GM18858 (cell line): ENCODE measurements around the gene TOPBP1.
"Not testable (repeated sequence)": the region's sequence is repeated elsewhere in the genome, so short reads cannot be mapped to it uniquely, and the experiment has no call there.

ENCODE experiments used
- ATAC-seq: cut with Tn5 transposase; IDR thresholded peaks from one replicate; pipeline ENCODE4 v1.9.1; 2021; ENCODE audit not compliant: unreplicated experiment

Gene TOPBP1

DNA sequence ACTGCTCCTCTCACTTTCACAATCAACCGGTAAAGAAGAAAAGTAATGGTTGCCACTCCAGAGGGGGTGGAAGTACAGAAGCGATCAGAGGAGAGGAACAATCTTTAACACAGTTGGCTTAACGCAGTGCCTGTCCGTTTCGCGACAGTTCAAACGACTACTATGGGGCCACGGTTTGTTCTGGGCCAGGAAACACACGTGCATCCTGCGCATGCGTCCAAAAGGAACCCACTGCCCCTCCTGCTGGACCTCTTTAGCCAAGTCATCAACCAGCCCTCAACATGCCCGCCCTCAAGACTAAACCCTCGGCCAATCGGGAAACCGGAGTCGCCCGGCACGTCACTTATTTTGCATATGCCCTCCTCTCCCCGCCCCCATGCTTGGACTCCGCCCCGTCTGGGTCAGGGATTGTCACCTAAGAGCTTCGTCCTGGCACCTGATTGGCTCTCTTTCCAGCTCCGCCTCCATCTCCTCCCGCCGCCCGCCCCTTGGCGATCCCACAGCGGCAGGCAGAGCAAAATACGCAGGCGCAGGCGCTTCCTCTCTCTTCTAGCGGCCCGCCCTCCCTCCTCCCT lies 88.6 kb downstream of the TOPBP1 start:
- peak; percentile 46 for ATAC-seq

DNA sequence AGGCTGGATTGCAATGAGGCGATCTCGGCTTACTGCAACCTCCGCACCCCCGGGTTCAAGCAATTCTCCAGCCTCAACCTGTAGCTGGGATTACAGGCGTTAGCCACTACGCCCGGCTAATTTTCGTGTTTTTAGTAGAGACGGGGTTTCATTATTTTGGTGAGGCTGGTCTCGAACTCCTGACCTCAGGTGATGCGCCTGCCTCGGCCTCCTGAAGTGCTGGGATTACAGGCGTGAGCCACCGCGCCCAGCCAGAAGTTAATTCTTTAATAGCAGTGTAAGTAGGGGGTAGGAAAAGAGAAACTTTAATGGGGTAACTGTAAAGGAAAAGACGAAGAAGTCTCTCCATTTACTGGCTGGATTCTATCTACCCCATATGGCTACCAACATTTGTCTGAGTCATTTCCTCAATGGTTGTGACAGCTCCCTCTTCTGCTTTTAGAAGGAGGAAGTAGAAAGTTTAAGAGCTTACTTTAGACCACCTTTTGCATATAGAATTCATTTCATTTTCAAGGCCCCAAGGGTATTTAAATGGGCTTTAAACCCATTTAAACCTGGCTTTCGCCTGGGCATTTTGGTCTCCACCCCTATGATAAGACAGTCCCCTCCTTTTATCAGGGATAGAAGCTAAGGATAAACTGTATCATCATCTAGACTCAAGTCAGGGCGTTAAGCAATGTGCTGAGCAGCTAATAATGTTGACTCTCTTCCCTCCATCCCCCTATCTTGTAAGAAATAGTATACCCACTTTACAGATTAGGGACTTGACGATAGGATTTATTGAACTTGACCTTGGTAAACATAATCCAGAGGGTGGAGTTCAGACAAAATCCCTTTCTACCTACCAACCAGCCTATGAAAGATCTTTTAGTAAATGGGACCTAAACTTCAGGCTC lies 89.3 kb downstream of the TOPBP1 start:
- peak; percentile 27 for ATAC-seq

DNA sequence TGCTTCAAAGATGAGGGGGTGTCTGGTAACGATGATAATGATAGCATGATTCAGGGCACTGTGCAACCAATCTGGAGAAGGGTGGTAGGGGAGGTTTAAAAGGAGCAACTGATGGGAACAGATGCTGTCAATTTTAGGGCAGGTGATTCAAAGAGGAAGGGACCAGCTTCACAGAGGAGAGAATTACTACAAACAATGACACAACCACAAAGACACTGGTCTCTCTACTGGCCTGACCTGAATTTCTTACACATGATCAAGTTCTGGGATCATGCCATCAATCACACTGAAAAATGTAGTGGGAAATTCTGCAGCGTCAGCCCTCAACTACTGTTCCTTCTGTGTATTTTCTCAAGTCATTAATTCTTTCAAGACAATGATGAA lies 90.8 kb downstream of the TOPBP1 start:
- no peak for ATAC-seq

DNA sequence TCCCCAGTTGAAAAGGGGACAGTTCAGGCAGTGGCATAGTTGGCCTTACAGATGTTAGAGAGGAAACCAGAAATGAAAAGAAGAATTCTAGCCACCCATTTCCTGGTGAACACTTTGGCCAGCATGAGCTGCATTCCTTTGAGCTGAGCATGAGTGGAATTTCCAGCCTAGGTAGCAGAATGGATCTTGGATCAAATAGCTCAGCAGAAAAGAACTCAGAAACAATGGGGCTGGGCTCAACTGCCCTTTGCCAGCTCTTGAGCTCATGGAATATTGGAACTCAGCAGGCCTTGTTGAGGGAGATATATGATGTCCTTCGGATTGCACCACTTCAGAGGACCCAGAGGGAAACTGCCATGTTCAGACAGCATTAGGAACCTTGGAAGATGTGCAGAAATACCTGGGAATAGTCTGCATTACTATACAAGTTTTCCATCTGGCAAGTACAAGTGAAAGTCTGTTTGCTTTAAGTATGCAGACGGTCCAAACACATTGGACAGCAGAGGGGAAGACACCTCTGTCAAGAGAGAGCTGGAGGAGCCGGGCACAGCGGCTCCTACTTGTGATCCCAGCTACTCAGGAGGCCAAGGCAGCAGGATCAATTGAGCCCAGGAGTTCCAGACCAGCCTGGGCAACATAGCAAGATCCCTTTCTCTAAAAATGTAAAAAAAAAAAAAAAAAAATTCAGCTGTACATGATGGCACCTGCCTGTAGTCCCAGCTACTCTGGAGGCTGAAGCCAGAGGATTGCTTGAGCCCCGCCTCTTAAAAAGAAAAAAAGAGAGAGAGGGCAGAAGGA lies 91.4 kb downstream of the TOPBP1 start:
- no peak for ATAC-seq

DNA sequence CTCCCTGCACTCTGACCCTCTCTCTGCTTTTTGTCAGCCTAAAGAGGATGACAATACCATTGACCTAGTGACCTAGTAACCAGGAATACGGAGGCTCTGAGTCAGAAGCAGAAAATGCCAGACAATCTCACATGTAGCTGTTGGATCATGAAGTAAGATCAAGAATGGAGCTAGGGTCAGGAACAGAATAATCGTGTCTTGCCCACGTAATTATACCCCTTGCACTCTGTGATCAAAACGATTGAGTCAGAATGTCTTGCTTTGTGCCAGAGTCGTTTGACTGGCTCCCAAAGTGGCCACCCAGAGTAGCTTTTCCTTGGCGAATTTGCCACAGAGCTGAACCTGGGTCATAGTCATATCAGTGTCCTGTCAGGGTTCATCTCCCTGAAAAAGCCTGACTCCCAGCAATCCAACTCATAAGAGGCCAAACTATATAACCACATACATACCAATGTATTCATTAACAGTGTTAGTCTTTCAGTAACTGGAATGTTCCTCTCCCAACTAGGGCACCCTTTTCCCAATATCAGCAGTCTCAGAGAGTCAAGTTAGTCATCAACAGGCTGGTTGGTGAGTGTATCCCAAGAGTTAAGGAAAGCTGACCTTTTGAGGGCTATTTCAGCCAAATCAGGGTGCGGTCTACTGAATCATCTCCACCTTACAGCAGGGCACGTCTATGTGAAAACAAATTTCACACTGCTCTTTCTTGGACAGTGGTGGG lies 93.3 kb downstream of the TOPBP1 start:
- no peak for ATAC-seq

DNA sequence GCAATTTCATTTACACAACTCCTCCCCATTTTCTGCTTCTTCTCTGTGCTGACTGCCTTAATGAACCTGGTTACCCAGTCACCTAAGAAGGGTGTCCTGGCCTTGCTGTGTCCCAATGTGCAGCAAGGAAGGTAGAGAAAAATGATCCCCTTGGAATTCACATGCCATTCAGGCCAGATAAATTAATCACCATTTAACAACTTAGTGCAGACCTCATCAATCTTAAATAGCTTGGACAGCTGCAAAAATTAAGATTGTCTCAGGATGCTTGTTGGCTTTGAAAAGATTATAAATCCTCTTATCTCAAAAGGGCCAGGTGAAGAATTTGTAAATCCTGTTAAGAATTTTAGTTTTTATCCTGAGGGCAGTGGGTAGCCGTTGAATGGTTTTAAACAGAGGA lies 97.9 kb downstream of the TOPBP1 start:
- no peak for ATAC-seq

DNA sequence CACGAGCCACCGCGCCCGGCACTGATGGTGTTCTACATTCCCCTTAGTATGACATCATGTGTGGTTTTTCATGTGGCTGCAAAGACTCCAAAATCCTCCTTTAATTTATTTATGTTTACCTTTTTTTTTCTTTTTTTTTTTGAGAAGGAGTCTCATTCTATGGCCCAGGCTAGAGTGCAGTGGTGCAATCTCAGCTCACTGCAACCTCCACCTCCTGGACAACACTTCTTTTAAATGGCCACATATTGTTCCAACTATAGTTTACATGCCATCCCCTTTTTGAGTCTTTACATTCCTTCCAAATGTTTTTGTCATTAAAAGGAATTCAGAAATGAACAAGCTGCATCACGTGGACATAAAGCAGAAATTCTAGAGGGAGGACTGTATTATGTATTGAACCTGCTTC lies 98.6 kb downstream of the TOPBP1 start:
- no peak for ATAC-seq

DNA sequence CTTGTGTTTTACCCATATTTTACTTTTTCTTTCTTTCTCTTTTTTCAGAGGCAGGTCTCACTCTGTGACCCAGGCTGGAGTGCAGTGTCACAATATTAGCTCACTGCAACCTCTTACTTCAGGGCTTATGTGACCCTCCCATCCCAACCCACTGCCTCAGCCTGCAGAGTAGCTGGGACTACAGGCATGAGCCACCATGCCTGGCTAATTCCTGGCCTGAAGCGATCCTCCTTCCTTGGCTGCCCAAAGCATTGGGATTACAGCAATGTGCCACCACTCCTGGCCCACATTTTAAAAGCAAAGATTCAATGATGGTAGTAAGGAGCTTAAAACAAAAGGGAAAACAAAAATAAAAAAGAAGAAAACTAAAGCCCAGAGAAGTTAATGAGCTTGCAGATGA lies 99.4 kb downstream of the TOPBP1 start:
- no peak for ATAC-seq

DNA sequence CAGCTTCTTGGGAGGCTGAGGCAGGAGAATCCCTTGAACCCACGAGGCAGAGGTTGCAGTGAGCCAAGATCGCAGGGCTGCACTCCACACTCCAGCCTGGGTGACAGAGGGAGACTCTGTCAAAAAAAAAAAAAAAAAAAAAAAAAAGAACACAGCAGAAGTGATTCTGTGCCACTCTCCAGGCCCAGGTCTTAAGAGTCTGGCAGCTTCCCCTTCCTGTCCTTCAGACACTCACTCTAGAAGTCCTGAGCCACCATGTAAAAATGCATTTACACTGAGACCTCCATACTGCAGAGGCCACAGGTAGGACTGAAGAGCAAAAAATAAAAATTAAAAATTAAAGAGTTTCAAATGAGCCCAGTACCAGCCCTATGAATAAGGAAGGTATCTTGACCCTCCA lies 100.1 kb downstream of the TOPBP1 start:
- no peak for ATAC-seq

DNA sequence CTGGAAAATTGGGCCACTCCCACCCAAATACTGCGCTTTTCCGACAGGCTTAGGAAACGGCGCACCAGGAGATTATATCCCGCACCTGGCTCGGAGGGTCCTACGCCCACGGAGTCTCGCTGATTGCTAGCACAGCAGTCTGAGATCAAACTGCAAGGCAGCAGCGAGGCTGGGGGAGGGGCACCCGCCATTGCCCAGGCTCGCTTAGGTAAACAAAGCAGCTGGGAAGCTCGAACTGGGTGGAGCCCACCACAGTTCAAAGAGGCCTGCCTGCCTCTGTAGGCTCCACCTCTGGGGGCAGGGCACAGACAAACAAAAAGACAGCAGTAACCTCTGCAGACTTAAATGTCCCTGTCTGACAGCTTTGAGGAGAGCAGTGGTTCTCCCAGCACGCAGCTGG lies 110.2 kb downstream of the TOPBP1 start:
- not testable (repeated sequence) for ATAC-seq
